HCT116 (cell line): Measurements from ENCODE around the gene HOXD3.

Experiments
- POLR2A ChIP-seq: IDR thresholded peaks from 2 replicates; pipeline ENCODE4 v1.7.0; 2011; ENCODE audit warnings: borderline replicate concordance; ENCODE audit not compliant: insufficient read depth, insufficient read length; ENCODE audit errors: extremely low read depth
- SIN3A ChIP-seq: IDR thresholded peaks from 2 replicates; pipeline ENCODE4 v1.6.1; 2012; ENCODE audit warnings: low read depth
- YY1 ChIP-seq: IDR thresholded peaks from 2 replicates; pipeline ENCODE4 v1.6.1; 2011; ENCODE audit warnings: low read length, low read depth, moderate library complexity, mild to moderate bottlenecking; ENCODE audit not compliant: insufficient replicate concordance; ENCODE audit errors: extremely low read depth
- ZNF274 ChIP-seq: fragments of 200-500 bp; sonication (Bioruptor generic); IDR thresholded peaks from 2 replicates; pipeline ENCODE4 v1.6.1; 2014; ENCODE audit warnings: mild to moderate bottlenecking, low read depth, low read length, inconsistent platforms
- TF ChIP-seq, protein P1 (sequence below), 3 experiments: fragments of 200-600 bp in 1 of 3; sonication (generic) in 1 of 3; IDR thresholded peaks in 2 of 3; conservative IDR thresholded peaks in 1 of 3; 2 replicates each; pipeline ENCODE4 v1.5.1; 2012 to 2017; ENCODE audit warnings: low read depth in 2 of 3, low read length in 2 of 3, antibody characterized with exemption in 1 of 3, borderline replicate concordance in 1 of 3, control low read depth in 1 of 3, mild to moderate bottlenecking in 1 of 3, mixed read lengths in 1 of 3, mixed run types in 1 of 3, moderate library complexity in 1 of 3; ENCODE audit not compliant: insufficient read depth in 1 of 3

- no peak for TF ChIP-seq ZNF274
- TF ChIP-seq, protein P1, sequence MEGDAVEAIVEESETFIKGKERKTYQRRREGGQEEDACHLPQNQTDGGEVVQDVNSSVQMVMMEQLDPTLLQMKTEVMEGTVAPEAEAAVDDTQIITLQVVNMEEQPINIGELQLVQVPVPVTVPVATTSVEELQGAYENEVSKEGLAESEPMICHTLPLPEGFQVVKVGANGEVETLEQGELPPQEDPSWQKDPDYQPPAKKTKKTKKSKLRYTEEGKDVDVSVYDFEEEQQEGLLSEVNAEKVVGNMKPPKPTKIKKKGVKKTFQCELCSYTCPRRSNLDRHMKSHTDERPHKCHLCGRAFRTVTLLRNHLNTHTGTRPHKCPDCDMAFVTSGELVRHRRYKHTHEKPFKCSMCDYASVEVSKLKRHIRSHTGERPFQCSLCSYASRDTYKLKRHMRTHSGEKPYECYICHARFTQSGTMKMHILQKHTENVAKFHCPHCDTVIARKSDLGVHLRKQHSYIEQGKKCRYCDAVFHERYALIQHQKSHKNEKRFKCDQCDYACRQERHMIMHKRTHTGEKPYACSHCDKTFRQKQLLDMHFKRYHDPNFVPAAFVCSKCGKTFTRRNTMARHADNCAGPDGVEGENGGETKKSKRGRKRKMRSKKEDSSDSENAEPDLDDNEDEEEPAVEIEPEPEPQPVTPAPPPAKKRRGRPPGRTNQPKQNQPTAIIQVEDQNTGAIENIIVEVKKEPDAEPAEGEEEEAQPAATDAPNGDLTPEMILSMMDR (IDR thresholded peaks at IDR 0.05 in 2 of 3, conservative IDR thresholded peaks at IDR 0.05 in 1 of 3; ENCODE audit: borderline replicate concordance in 1 of 3, insufficient read depth in 1 of 3, low read depth in 2 of 3, low read length in 2 of 3), result no peak
- TF ChIP-seq YY1, result no peak
- TF ChIP-seq SIN3A, result no peak
- TF ChIP-seq POLR2A, result no peak
Measured at GRCh38 chr2:176146101-176146500, 11.0 kb upstream of the HOXD3 start.
